HepG2 (cell line): ENCODE measurements around the gene MCFD2. TPM values are rescaled to one million over a fixed set of nuclear protein-coding genes. Genes with fewer than 3 reads are reported as not detected.

Experiments
- ATAC-seq: fragments of 200-7000 bp; cut with Tn5 transposase; 3 replicates; pipeline ENCODE4 v1.9.1; 2020; ENCODE audit warnings: mild to moderate bottlenecking, moderate library complexity
- BruUV-seq: library from RNA; stranded (reverse); fragments of 400-500 nt; replicated peaks from 2 replicates; lab custom pipeline; 2021; lab: Mats Ljungman, UMichigan
- CTCF ChIA-PET: fragments of 300-600 bp; formaldehyde crosslinking; extraction: SDS; loops from one replicate; lab custom pipeline; 2021; ENCODE audit warnings: low total read pairs, inconsistent platforms, low intra/inter-chr PET ratio; lab: Yijun Ruan, JAX
- POLR2A ChIA-PET: fragments of 350-600 bp; sonication (Branson Sonifier 250); formaldehyde crosslinking; loops from one replicate; lab custom pipeline; 2020; ENCODE audit warnings: antibody characterized with exemption, inconsistent platforms; lab: Yijun Ruan, JAX
- DNase-seq: peaks from one replicate; pipeline ENCODE4 v3.0.0-alpha.2; 2015; ENCODE audit warnings: low spot score
- FAIRE-seq: peaks from 3 replicates; lab custom pipeline; 2011; peaks lifted over from hg19 to GRCh38; lab: Jason Lieb, UNC
- H2AFZ ChIP-seq: one replicate; pipeline ENCODE4 v1.6.1; 2011; ENCODE audit warnings: low read length, inconsistent platforms
- H3K27ac ChIP-seq: fragments of 300-600 bp; 3 replicates; pipeline ENCODE4 v1.8.0; 2011; ENCODE audit warnings: mixed run types, mild to moderate bottlenecking, mixed read lengths, low read length, inconsistent platforms; ENCODE audit not compliant: insufficient read depth; ENCODE audit errors: extremely low read length
- H3K27me3 ChIP-seq, 2 experiments: fragments of 200-600 bp in 1 of 2; 2 replicates in 1 of 2; 3 replicates in 1 of 2; pipeline versions ENCODE4 v1.6.0 to v1.8.0; 2011; ENCODE audit warnings: low read length in 2 of 2, mild to moderate bottlenecking in 2 of 2, moderate library complexity in 2 of 2, inconsistent platforms in 1 of 2; ENCODE audit not compliant: insufficient read depth in 2 of 2, control insufficient read depth in 1 of 2
- H3K36me3 ChIP-seq, 2 experiments: fragments of 200-600 bp in 1 of 2; replicated peaks in 1 of 2; 2 replicates in 1 of 2; 3 replicates in 1 of 2; pipeline versions ENCODE4 v1.5.1 to v1.8.0; 2011; ENCODE audit warnings: low read length in 2 of 2, inconsistent platforms in 1 of 2; ENCODE audit not compliant: insufficient read depth in 2 of 2, control insufficient read depth in 1 of 2
- H3K4me1 ChIP-seq: 2 replicates; pipeline ENCODE4 v1.5.1; 2012; ENCODE audit warnings: low read length, inconsistent platforms; ENCODE audit not compliant: insufficient read depth
- H3K4me2 ChIP-seq: 2 replicates; pipeline ENCODE4 v1.6.0; 2011; ENCODE audit warnings: low read depth, low read length, inconsistent platforms
- H3K4me3 ChIP-seq, 3 experiments: fragments of 200-600 bp in 1 of 3; sonication (generic), shearing (Covaris generic) in 1 of 3; replicated peaks in 1 of 3; 2 replicates each; pipeline ENCODE4 v1.5.1; 2011 to 2016; ENCODE audit warnings: low read length in 3 of 3, inconsistent platforms in 2 of 3, low read depth in 2 of 3, mild to moderate bottlenecking in 2 of 3, control low read depth in 1 of 3, mixed read lengths in 1 of 3; ENCODE audit not compliant: insufficient read depth in 1 of 3
- H3K79me2 ChIP-seq: one replicate; pipeline ENCODE4 v1.6.1; 2011; ENCODE audit warnings: low read length, inconsistent platforms; ENCODE audit not compliant: insufficient read depth
- H3K9ac ChIP-seq: 2 replicates; pipeline ENCODE4 v1.6.0; 2011; ENCODE audit warnings: mild to moderate bottlenecking, low read depth, low read length, inconsistent platforms; ENCODE audit not compliant: insufficient read depth
- H3K9me3 ChIP-seq: 2 replicates; pipeline ENCODE4 v1.5.1; 2012; ENCODE audit warnings: mild to moderate bottlenecking, low read length
- H4K20me1 ChIP-seq: 2 replicates; pipeline ENCODE4 v1.6.0; 2011; ENCODE audit warnings: inconsistent platforms, mild to moderate bottlenecking, low read length, moderate library complexity; ENCODE audit not compliant: insufficient read depth
- ARHGAP35 ChIP-seq: sonication (generic); formaldehyde crosslinking; IDR thresholded peaks from 2 replicates; pipeline ENCODE4 v1.9.0; 2022; ENCODE audit warnings: mild to moderate bottlenecking, inconsistent platforms, moderate library complexity, missing genetic modification reagents, borderline replicate concordance
- FOSL2 ChIP-seq: sonication (generic); formaldehyde crosslinking; IDR thresholded peaks from 2 replicates; pipeline ENCODE4 v1.4.0; 2020; ENCODE audit warnings: missing genetic modification reagents
- FOXA1 ChIP-seq, 2 experiments: fragments of 450-650 bp in 1 of 2; sonication (generic) in 1 of 2; formaldehyde crosslinking in 1 of 2; IDR thresholded peaks; 2 replicates each; pipeline versions ENCODE4 v1.4.0 to v1.6.1; 2016 to 2020; ENCODE audit warnings: missing genetic modification reagents in 1 of 2
- GPN1 ChIP-seq: sonication (generic); formaldehyde crosslinking; IDR thresholded peaks from 2 replicates; pipeline ENCODE4 v1.5.1; 2020; ENCODE audit warnings: missing genetic modification reagents, borderline replicate concordance
- KLF9 ChIP-seq: IDR thresholded peaks from 2 replicates; pipeline ENCODE4 v1.6.1; 2016; ENCODE audit warnings: low read depth
- MBD4 ChIP-seq: IDR thresholded peaks from 2 replicates; pipeline ENCODE4 v1.6.1; 2012; ENCODE audit warnings: low read length, inconsistent platforms, borderline replicate concordance
- MLLT10 ChIP-seq: sonication (generic); formaldehyde crosslinking; IDR thresholded peaks from 2 replicates; pipeline ENCODE4 v1.4.0; 2020; ENCODE audit warnings: missing genetic modification reagents
- MXI1 ChIP-seq: IDR thresholded peaks from 3 replicates; pipeline ENCODE4 v1.6.1; 2012; ENCODE audit warnings: low read depth, low read length, inconsistent platforms, borderline replicate concordance
- NAIF1 ChIP-seq: sonication (generic); formaldehyde crosslinking; IDR thresholded peaks from 2 replicates; pipeline ENCODE4 v1.5.0; 2020; ENCODE audit warnings: mild to moderate bottlenecking, missing genetic modification reagents, borderline replicate concordance
- PBX3 ChIP-seq: sonication (generic); formaldehyde crosslinking; IDR thresholded peaks from 2 replicates; pipeline ENCODE4 v1.8.1; 2023; ENCODE audit warnings: missing genetic modification reagents, inconsistent platforms, borderline replicate concordance
- PHF20 ChIP-seq: sonication (generic); formaldehyde crosslinking; IDR thresholded peaks from 2 replicates; pipeline ENCODE4 v1.5.0; 2020; ENCODE audit warnings: mild to moderate bottlenecking, missing genetic modification reagents
- SMC3 ChIP-seq: IDR thresholded peaks from 2 replicates; pipeline ENCODE4 v1.6.1; 2011; ENCODE audit warnings: low read length, improper control_type of control experiment
- TBX2 ChIP-seq: sonication (generic); formaldehyde crosslinking; IDR thresholded peaks from 2 replicates; pipeline ENCODE4 v1.5.0; 2020; ENCODE audit warnings: missing genetic modification reagents, mild to moderate bottlenecking, borderline replicate concordance
- TFAP4 ChIP-seq: sonication (generic); IDR thresholded peaks from 2 replicates; pipeline ENCODE4 v1.6.1; 2016; ENCODE audit warnings: low read depth, borderline replicate concordance
- ZBTB4 ChIP-seq: sonication (generic); formaldehyde crosslinking; IDR thresholded peaks from 2 replicates; pipeline ENCODE4 v1.4.0; 2020; ENCODE audit warnings: missing genetic modification reagents, mild to moderate bottlenecking, borderline replicate concordance
- ZBTB8A ChIP-seq: sonication (generic); formaldehyde crosslinking; IDR thresholded peaks from 2 replicates; pipeline ENCODE4 v1.4.0; 2020; ENCODE audit warnings: mild to moderate bottlenecking, low read depth, missing genetic modification reagents, borderline replicate concordance
- ZFP36 ChIP-seq: fragments of 150-350 bp; IDR thresholded peaks from 2 replicates; pipeline ENCODE4 v1.6.1; 2018; ENCODE audit warnings: borderline replicate concordance, low read length, low read depth; ENCODE audit not compliant: partially characterized antibody
- ZNF337 ChIP-seq: sonication (generic); formaldehyde crosslinking; IDR thresholded peaks from 2 replicates; pipeline ENCODE4 v1.5.1; 2020; ENCODE audit warnings: missing genetic modification reagents, low read depth, mild to moderate bottlenecking, borderline replicate concordance
- ZNF44 ChIP-seq: sonication (generic); formaldehyde crosslinking; IDR thresholded peaks from 2 replicates; pipeline ENCODE4 v1.5.1; 2020; ENCODE audit warnings: mild to moderate bottlenecking, missing genetic modification reagents
- ZSCAN20 ChIP-seq: sonication (generic); formaldehyde crosslinking; IDR thresholded peaks from 2 replicates; pipeline ENCODE4 v1.4.0; 2020; ENCODE audit warnings: missing genetic modification reagents, mild to moderate bottlenecking, borderline replicate concordance
- WGBS: methylation state at CpG from one replicate; pipeline ENCODE4 v1.1.6; 2017; ENCODE audit warnings: low lambda C conversion rate; 5-methylcytosine and 5-hydroxymethylcytosine counted together
- in situ Hi-C: cut with HindIII; loops from 2 replicates; pipeline ENCODE4 v1.10.0; 2017; ENCODE audit warnings: low pct_unique_long_range_greater_than_20kb; ENCODE audit not compliant: extremely low pct_ligation_motif_present
- intact Hi-C: fragments of 100-400 bp; cut with micrococcal nuclease; formaldehyde crosslinking; loops from one replicate; pipeline ENCODE4 v1.10.0; 2022; ENCODE audit not compliant: unreplicated experiment
- polyA plus RNA-seq, 8 experiments: library from polyadenylated mRNA; depleted of rRNA in 3 of 8; stranded (reverse) in 7 of 8; unstranded in 1 of 8; fragments of >200 nt; fragmentation: Illumina TruSeq in 4 of 8; extraction: Trizol in 4 of 8; gene quantifications; 2 replicates each; pipeline versions ENCODE4 v1.2.1 to v1.2.3, GENCODE V29; 2011 to 2016; ENCODE audit warnings: low read depth in 4 of 8, missing spikeins in 1 of 8, mixed read lengths in 1 of 8; ENCODE audit not compliant: insufficient read depth in 1 of 8
- total RNA-seq, 5 experiments: library from RNA; depleted of rRNA; stranded (reverse); fragments of >200 nt; fragmentation: Illumina TruSeq; extraction: Trizol; gene quantifications; 2 replicates each; pipeline ENCODE4 v1.2.3, GENCODE V29; 2016; ENCODE audit warnings: low read depth in 1 of 5

Gene MCFD2
- total and polyA plus RNA-seq, 2 of the 13 experiments (the other 11 are each of a cell fraction or from before 2014, with no cell fraction given) = 183 to 232 TPM

GRCh38 chr2:46854260-46854659 lies 61.3 kb downstream of the MCFD2 start:
- no peak overlapping the region for H3K4me2 ChIP-seq
- BruUV-seq = no TSS peak
- H3K27ac ChIP-seq = no peak overlapping the region
- intact Hi-C loops (no loop called here), in situ Hi-C loops (no loop called here)
- H3K4me1 ChIP-seq = peaks cover 25% of the 10 kb centered on the region
- no peak overlapping the region for H2AFZ ChIP-seq
- peaks cover 0 to 30% of the 10 kb centered on the region in 2 experiments; a peak in 4 of 5 replicates for H3K27me3 ChIP-seq
- TF ChIP-seq PHF20 (no peak), ZSCAN20 (CRISPR knock-in tag) (no peak), KLF9 (CRISPR knock-in tag) (no peak), MXI1 (no peak), ZBTB8A (no peak), MBD4 (no peak), FOSL2 (CRISPR knock-in tag) (no peak), ZBTB4 (CRISPR knock-in tag) (no peak), NAIF1 (CRISPR knock-in tag) (no peak), ZFP36 (no peak), ZNF337 (CRISPR knock-in tag) (no peak), FOXA1 (IDR thresholded peaks at IDR 0.05) (no peak), FOXA1 (CRISPR knock-in tag; IDR thresholded peaks at IDR 0.05) (no peak), GPN1 (CRISPR knock-in tag) (no peak), ZNF44 (CRISPR knock-in tag) (no peak), ARHGAP35 (CRISPR knock-in tag) (no peak), PBX3 (CRISPR knock-in tag) (no peak), TBX2 (CRISPR knock-in tag) (no peak), SMC3 (no peak), MLLT10 (CRISPR knock-in tag) (no peak), TFAP4 (no peak)
- TF ChIP-seq, all 625 proteins: peak for 0
- Histone ChIP-seq H3K79me2 (no peaks in the 10 kb centered on the region), H3K9ac (no peak overlapping the region), H3K36me3 (no peaks in the 10 kb centered on the region), H3K4me3 (no peak overlapping the region), H3K9me3 (no peaks in the 10 kb centered on the region), H4K20me1 (no peaks in the 10 kb centered on the region)
- CTCF ChIA-PET = no interaction called here
- DNase-seq = no peak
- POLR2A ChIA-PET = no interaction called here
- WGBS = 14% methylated on average over 3 of the region's 3 CpGs
- no peak for FAIRE-seq
- no peak for ATAC-seq
